Smooth muscle cell (in vitro differentiated cells): ENCODE data around the gene S100A16. TPM values are rescaled to one million over a fixed set of nuclear protein-coding genes. Genes with fewer than 3 reads are reported as not detected.

Experiments
- DNase-seq: peaks from one replicate; lab custom pipeline; 2025; ENCODE audit not compliant: unreplicated experiment; lab: John Stamatoyannopoulos, UW
- H2AFZ ChIP-seq: fragments of 200-600 bp; sonication (generic); 2 replicates; pipeline ENCODE4 v1.6.0; 2016; ENCODE audit warnings: antibody characterized with exemption, low read depth, mild to moderate bottlenecking
- H3F3A ChIP-seq: fragments of 200-600 bp; sonication (generic); 2 replicates; pipeline ENCODE4 v1.6.0; 2017; ENCODE audit warnings: antibody characterized with exemption, low read depth
- H3K27ac ChIP-seq: fragments of 200-600 bp; sonication (generic); 2 replicates; pipeline ENCODE4 v1.5.1; 2016; ENCODE audit warnings: low read depth, mild to moderate bottlenecking
- H3K27me3 ChIP-seq: fragments of 200-600 bp; sonication (generic); 2 replicates; pipeline ENCODE4 v1.6.1; 2016; ENCODE audit warnings: low read depth, mild to moderate bottlenecking
- H3K36me3 ChIP-seq: fragments of 200-600 bp; sonication (generic); 2 replicates; pipeline ENCODE4 v1.5.1; 2016; ENCODE audit warnings: low read depth
- H3K4me1 ChIP-seq: fragments of 200-600 bp; sonication (generic); 2 replicates; pipeline ENCODE4 v1.5.1; 2016; ENCODE audit warnings: low read depth
- H3K4me2 ChIP-seq: fragments of 200-600 bp; sonication (generic); 2 replicates; pipeline ENCODE4 v1.6.0; 2016; ENCODE audit warnings: mild to moderate bottlenecking
- H3K4me3 ChIP-seq: fragments of 200-600 bp; sonication (generic); 2 replicates; pipeline ENCODE4 v1.5.1; 2016; ENCODE audit warnings: mild to moderate bottlenecking
- H3K79me2 ChIP-seq: fragments of 200-600 bp; sonication (generic); 2 replicates; pipeline ENCODE4 v1.6.0; 2016; ENCODE audit warnings: low read depth, mild to moderate bottlenecking
- H3K9ac ChIP-seq: fragments of 200-600 bp; sonication (generic); 2 replicates; pipeline ENCODE4 v1.6.0; 2016; ENCODE audit warnings: low read depth
- H3K9me3 ChIP-seq: fragments of 200-600 bp; sonication (generic); replicated peaks from 2 replicates; pipeline ENCODE4 v1.5.1; 2016; ENCODE audit warnings: low read depth
- H4K20me1 ChIP-seq: fragments of 200-600 bp; sonication (generic); 2 replicates; pipeline ENCODE4 v1.6.0; 2016; ENCODE audit warnings: low read depth
- CTCF ChIP-seq: fragments of 200-600 bp; sonication (generic); IDR thresholded peaks from 2 replicates; pipeline ENCODE4 v1.5.1; 2017; ENCODE audit warnings: borderline replicate concordance, mild to moderate bottlenecking, antibody characterized with exemption; ENCODE audit not compliant: insufficient read depth, poor library complexity, severe bottlenecking
- WGBS: methylation state at CpG from one replicate; pipeline ENCODE4 v1.1.7; 2016; ENCODE audit warnings: low lambda C conversion rate; 5-methylcytosine and 5-hydroxymethylcytosine counted together
- polyA plus RNA-seq: library from polyadenylated mRNA; unstranded; fragments of >200 nt; fragmentation: Nextera tagmentation; extraction: Ambion mirVana; gene quantifications from 2 replicates; pipeline ENCODE4 v1.2.1, GENCODE V29; 2016
- total RNA-seq: library from RNA; depleted of rRNA; stranded (reverse); fragments of >200 nt; gene quantifications from 2 replicates; pipeline ENCODE4 v1.2.3, GENCODE V29; 2014

Gene S100A16
- total and polyA plus RNA-seq, 2 experiments from 2014 or later, result 238 to 302 TPM

- 77% methylated on average over 10 of the region's 10 CpGs for WGBS
- DNase-seq, result no peak
- H4K20me1 ChIP-seq, result no peaks in the 10 kb centered on the region
Measured at GRCh38 chr1:153627715-153628626, 15.0 kb upstream of the S100A16 start, which contains the start of gene S100A1. TSS of gene S100A1 (plus strand) at chr1:153628434. CDS start at chr1:153630522, 2,088 bp downstream.

DNA sequence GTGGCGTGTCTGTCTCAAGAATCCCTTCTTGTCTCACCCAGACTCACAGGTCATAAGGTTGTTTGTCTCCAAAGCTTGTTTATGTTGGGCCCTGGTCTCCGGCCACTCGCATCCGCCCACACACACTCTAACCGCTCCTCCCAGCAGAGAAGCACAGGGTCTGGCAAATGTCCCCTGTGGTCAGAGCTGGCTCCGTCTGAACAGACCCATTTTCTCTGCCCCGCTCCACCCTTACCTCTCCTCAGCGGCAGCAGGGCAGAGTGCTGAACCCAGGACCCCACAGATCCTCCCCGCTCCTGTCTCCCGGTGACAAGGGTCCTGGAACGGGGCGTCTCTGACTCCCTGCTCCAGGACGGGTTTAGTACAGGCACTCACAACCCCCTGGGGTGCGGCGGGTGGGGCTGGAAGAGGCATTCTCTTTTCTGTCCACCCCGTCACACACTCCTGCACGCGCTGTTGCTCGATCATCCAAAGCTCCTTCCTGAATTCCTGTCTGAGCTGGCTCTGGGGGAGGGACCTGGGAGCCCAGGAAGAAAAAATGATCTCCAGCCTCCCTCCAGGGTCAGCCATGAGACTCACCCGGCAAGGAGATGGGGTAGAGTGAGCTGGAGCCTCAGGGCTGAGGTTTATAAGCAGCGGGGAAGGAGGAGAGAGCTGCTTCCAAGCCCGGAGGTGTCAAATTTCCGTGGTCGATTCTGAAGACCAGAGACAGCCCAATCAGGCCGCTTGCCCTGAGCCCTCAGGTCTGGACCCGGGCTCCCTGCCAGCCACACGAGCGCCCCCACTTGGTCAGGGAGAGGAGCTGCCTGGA lies 14.2 kb upstream of the S100A16 start, which contains the start of gene S100A13:
S100A13 (minus strand) TSS at position 602 of the 811 bp plus-strand sequence. CDS start 1,033 bp downstream, outside the sequence.
- 1% methylated on average over 27 of the region's 28 CpGs for WGBS
- H3K9ac ChIP-seq, result peak within 1 kb of the TSS; percentile 85

More at GRCh38 chr1:153627715-153628626, 15.0 kb upstream of the S100A16 start, which contains the start of gene S100A1:
- TF ChIP-seq CTCF, result no peak
- no peaks in the 10 kb centered on the region for H3K9me3 ChIP-seq
- H2AFZ ChIP-seq, result no peak within 1 kb of the TSS
- no peaks in the 10 kb centered on the region for H3K27me3 ChIP-seq
- peaks cover 6% of the 10 kb centered on the region for H3K79me2 ChIP-seq
- H3K4me1 ChIP-seq, result peaks cover 17% of the 10 kb centered on the region
- peak within 1 kb of the TSS; percentile 91 for H3K4me2 ChIP-seq
- H3K36me3 ChIP-seq, result peaks cover 4% of the 10 kb centered on the region
- H3K9ac ChIP-seq, result peak within 1 kb of the TSS; percentile 85
- H3F3A ChIP-seq, result no peaks in the 10 kb centered on the region
- H3K4me3 ChIP-seq, result peak within 1 kb of the TSS; percentile 65
- H3K27ac ChIP-seq, result peak within 1 kb of the TSS; percentile 93

GRCh38 chr1:153626477-153626903 lies 13.6 kb upstream of the S100A16 start:
- H4K20me1 ChIP-seq, result no peaks in the 10 kb centered on the region
- H3K4me3 ChIP-seq, result peak overlapping the region; percentile 65
- no peaks in the 10 kb centered on the region for H3K9me3 ChIP-seq
- H3K27me3 ChIP-seq, result no peaks in the 10 kb centered on the region
- H2AFZ ChIP-seq, result no peak overlapping the region
- H3K79me2 ChIP-seq, result peaks cover 6% of the 10 kb centered on the region
- no peak for DNase-seq
- peaks cover 4% of the 10 kb centered on the region for H3K36me3 ChIP-seq
- H3K27ac ChIP-seq, result peak overlapping the region; percentile 93
- TF ChIP-seq CTCF, result no peak
- no peaks in the 10 kb centered on the region for H3F3A ChIP-seq
- WGBS, result 51% methylated on average over 3 of the region's 3 CpGs
- H3K4me1 ChIP-seq, result peaks cover 17% of the 10 kb centered on the region
- H3K9ac ChIP-seq, result peak overlapping the region; percentile 85
- H3K4me2 ChIP-seq, result peak overlapping the region; percentile 91

More for the DNA sequence above, 14.2 kb upstream of the S100A16 start, which contains the start of gene S100A13:
- H4K20me1 ChIP-seq, result no peaks in the 10 kb centered on the region
- no peaks in the 10 kb centered on the region for H3F3A ChIP-seq
- H3K4me1 ChIP-seq, result peaks cover 17% of the 10 kb centered on the region
- peak within 1 kb of the TSS; percentile 91 for H3K4me2 ChIP-seq
- no peaks in the 10 kb centered on the region for H3K9me3 ChIP-seq
- peak; percentile 73 for TF ChIP-seq CTCF
- no peaks in the 10 kb centered on the region for H3K27me3 ChIP-seq
- H3K36me3 ChIP-seq, result peaks cover 4% of the 10 kb centered on the region
- peak; percentile 63 for DNase-seq
- peak within 1 kb of the TSS; percentile 65 for H3K4me3 ChIP-seq
- H3K27ac ChIP-seq, result peak within 1 kb of the TSS; percentile 93
- peaks cover 6% of the 10 kb centered on the region for H3K79me2 ChIP-seq
- no peak within 1 kb of the TSS for H2AFZ ChIP-seq
